AML-193 (cell line): ENCODE measurements around the gene HMGXB4.

Experiments used
- DNase-seq, 2 experiments: peaks; one replicate each; lab custom pipeline; 2025; lab: John Stamatoyannopoulos, UW

The HMGXB4 gene

GRCh38 chr22:35310556-35311550 is 53.6 kb downstream of the HMGXB4 start:
- no peak for DNase-seq

GRCh38 chr22:35311551-35311999 is 54.3 kb downstream of the HMGXB4 start:
- DNase-seq: no peak

GRCh38 chr22:35312198-35313059 is 55.1 kb downstream of the HMGXB4 start:
- DNase-seq: no peak

GRCh38 chr22:35313311-35314121 is 56.2 kb downstream of the HMGXB4 start:
- DNase-seq: no peak

- no peak for DNase-seq
These were observed 57.1 kb downstream of the HMGXB4 start for GRCh38 chr22:35314161-35314942.

GRCh38 chr22:35315141-35315854 is 58.0 kb downstream of the HMGXB4 start:
- DNase-seq: no peak

- DNase-seq: no peak
These were observed 58.8 kb downstream of the HMGXB4 start for GRCh38 chr22:35315855-35316745.

- no peak for DNase-seq
These were observed 59.5 kb downstream of the HMGXB4 start for GRCh38 chr22:35316751-35317150.

- DNase-seq: no peak
These were observed 60.5 kb downstream of the HMGXB4 start for GRCh38 chr22:35317680-35318290.

GRCh38 chr22:35318346-35319215 is 61.3 kb downstream of the HMGXB4 start:
- DNase-seq: no peak

- no peak for DNase-seq
These were observed 62.1 kb downstream of the HMGXB4 start for GRCh38 chr22:35319244-35319985.

- DNase-seq: no peak
These were observed 64.8 kb downstream of the HMGXB4 start for GRCh38 chr22:35322126-35322525.

- DNase-seq: no peak
These were observed 65.6 kb downstream of the HMGXB4 start for GRCh38 chr22:35322893-35323292.

GRCh38 chr22:35323305-35323704 is 66.0 kb downstream of the HMGXB4 start:
- DNase-seq: no peak

GRCh38 chr22:35324067-35324466 is 66.8 kb downstream of the HMGXB4 start:
- no peak for DNase-seq

GRCh38 chr22:35324762-35325161 is 67.5 kb downstream of the HMGXB4 start:
- DNase-seq: no peak

GRCh38 chr22:35325209-35325608 is 67.9 kb downstream of the HMGXB4 start:
- no peak for DNase-seq
